ENCODE results near the gene CD80. TPM values are rescaled to one million over a fixed set of nuclear protein-coding genes. Genes with fewer than 3 reads are reported as not detected.

The CD80 gene
- total and polyA plus RNA-seq, 2 of the 8 experiments (the other 6 are each of a cell fraction or from before 2014, with no cell fraction given), result 0.11 TPM; not detected in 1

GRCh38 chr3:119510690-119511089 lies 48.7 kb downstream of the CD80 start:
- Histone ChIP-seq H2BK120ac (replicated peaks; ENCODE audit: low read depth, low read length) (no peak overlapping the region), H3K23ac (ENCODE audit: insufficient read length) (no peak overlapping the region), H3K4me2 (ENCODE audit: insufficient read depth in 1 of 2, low read depth in 2 of 2, low read length in 2 of 2) (no peak overlapping the region), H3K4ac (replicated peaks; ENCODE audit: insufficient read length, low read depth, low read length) (no peak overlapping the region), H3K14ac (ENCODE audit: insufficient read length) (no peak overlapping the region), H3K79me2 (ENCODE audit: control insufficient read depth in 1 of 2, insufficient read depth in 2 of 2, low read length in 2 of 2) (no peaks in the 10 kb centered on the region; a peak in 1 of 4 replicates), H4K20me1 (replicated peaks in 1 of 2; ENCODE audit: control insufficient read depth in 1 of 2, insufficient read depth in 2 of 2, low read length in 2 of 2) (peaks cover 0 to 2% of the 10 kb centered on the region in 2 experiments), H4K5ac (ENCODE audit: insufficient read length, low read depth, low read length) (no peak overlapping the region), H3K79me1 (ENCODE audit: low read depth, low read length) (no peaks in the 10 kb centered on the region), H3K18ac (ENCODE audit: extremely low read depth, low read length) (no peak overlapping the region), H2BK12ac (ENCODE audit: low read depth, low read length) (no peak overlapping the region), H3K4me3 (ENCODE audit: extremely low read depth in 1 of 4, insufficient read depth in 2 of 4, low read depth in 3 of 4, low read length in 4 of 4) (no peak overlapping the region), H3K4me1 (replicated peaks in 1 of 4; ENCODE audit: control insufficient read depth in 3 of 4, insufficient read depth in 4 of 4, low read length in 3 of 4) (no peaks in the 10 kb centered on the region), H3K36me3 (ENCODE audit: control insufficient read depth in 2 of 4, insufficient read depth in 4 of 4, low read length in 3 of 4) (peaks cover 5 to 43% (median 29%) of the 10 kb centered on the region in 4 experiments), H3K56ac (replicated peaks; ENCODE audit: insufficient read length, low read depth, low read length) (no peak overlapping the region), H2AK5ac (ENCODE audit: low read depth, low read length) (no peak overlapping the region), H4K91ac (replicated peaks; ENCODE audit: insufficient read length, low read length) (no peak overlapping the region), H3K27me3 (replicated peaks in 1 of 4; ENCODE audit: control insufficient read depth in 3 of 4, extremely low read depth in 1 of 4, insufficient read depth in 3 of 4, low read length in 3 of 4) (no peaks in the 10 kb centered on the region), H3K27ac (ENCODE audit: low read depth, low read length) (no peak overlapping the region), H2AFZ (ENCODE audit: low read length) (no peak overlapping the region), H2BK5ac (ENCODE audit: low read depth, low read length) (no peak overlapping the region), H3K23me2 (ENCODE audit: low read depth, low read length) (no peaks in the 10 kb centered on the region), H3K9ac (replicated peaks in 1 of 4; ENCODE audit: extremely low read depth in 1 of 4, low read depth in 3 of 4, low read length in 3 of 4) (no peak overlapping the region), H2BK15ac (ENCODE audit: low read length) (no peak overlapping the region), H3K9me3 (ENCODE audit: insufficient read depth in 2 of 2, low read depth in 1 of 2, low read length in 1 of 2) (no peaks in the 10 kb centered on the region), H4K8ac (ENCODE audit: extremely low read depth, insufficient read depth, low read length) (no peak overlapping the region), H2BK20ac (ENCODE audit: low read length) (no peak overlapping the region)
- CTCF ChIA-PET (ENCODE audit: partially characterized antibody), result no interaction called here
- no peak for DNase-seq (ENCODE audit: low read depth in 1 of 2, low spot score in 2 of 2)
- no peak for TF ChIP-seq CBX5 (IDR thresholded peaks at IDR 0.05; ENCODE audit: low read depth, low read length)
- TF ChIP-seq BCL11A (IDR thresholded peaks at IDR 0.05; ENCODE audit: low read depth in 2 of 2, low read length in 2 of 2), result no peak
- no peak for TF ChIP-seq USF2 (IDR thresholded peaks at IDR 0.05; ENCODE audit: low read length)
- no peak for TF ChIP-seq KDM1A (IDR thresholded peaks at IDR 0.05; ENCODE audit: borderline replicate concordance, low read length)
- no peak for TF ChIP-seq NANOG (IDR thresholded peaks at IDR 0.05; ENCODE audit: insufficient read depth, low read depth, low read length, poor library complexity, severe bottlenecking)
- no peak for FAIRE-seq
- POLR2A ChIA-PET (ENCODE audit: partially characterized antibody), result no interaction called here
